GM18511 (cell line): Measurements from ENCODE around the gene SLC46A3.
A peak's percentile ranks its signal among the peaks of the same experiment; 100 is the strongest.
"Not testable (repeated sequence)": the region's sequence is repeated elsewhere in the genome, so short reads cannot be mapped to it uniquely, and the experiment has no call there.

Experiments
- ATAC-seq: cut with Tn5 transposase; IDR thresholded peaks from one replicate; pipeline ENCODE4 v1.9.1; 2021; ENCODE audit warnings: mild to moderate bottlenecking, moderate library complexity; ENCODE audit not compliant: unreplicated experiment

The SLC46A3 gene

GRCh38 chr13:28734906-28735305, 16.1 kb upstream of the SLC46A3 start:
- ATAC-seq: no peak

GRCh38 chr13:28730762-28731161, 12.0 kb upstream of the SLC46A3 start:
- no peak for ATAC-seq

- no peak for ATAC-seq
Observed at GRCh38 chr13:28729541-28729940, 10.8 kb upstream of the SLC46A3 start.

- ATAC-seq: no peak
Observed at GRCh38 chr13:28728642-28729041, 9.9 kb upstream of the SLC46A3 start.

GRCh38 chr13:28725046-28725610, 6.4 kb upstream of the SLC46A3 start:
- no peak for ATAC-seq

- ATAC-seq: no peak
Observed at GRCh38 chr13:28723806-28724205, 5.0 kb upstream of the SLC46A3 start.

GRCh38 chr13:28719227-28720055, 671 bp upstream of the SLC46A3 start:
- peak; percentile 6 for ATAC-seq

GRCh38 chr13:28718196-28718542, 601 bp downstream of the SLC46A3 start:
- peak; percentile 0 for ATAC-seq

GRCh38 chr13:28717170-28717569, 1.6 kb downstream of the SLC46A3 start:
- ATAC-seq: no peak

GRCh38 chr13:28716511-28716910, 2.3 kb downstream of the SLC46A3 start:
- no peak for ATAC-seq

- no peak for ATAC-seq
Observed at GRCh38 chr13:28714651-28715050, 4.1 kb downstream of the SLC46A3 start.

- ATAC-seq: no peak
Observed at GRCh38 chr13:28710161-28710560, 8.6 kb downstream of the SLC46A3 start.

- peak; percentile 99 for ATAC-seq
Observed at GRCh38 chr13:28707629-28708427, 10.9 kb downstream of the SLC46A3 start.

GRCh38 chr13:28705461-28706083, 13.2 kb downstream of the SLC46A3 start:
- no peak for ATAC-seq

GRCh38 chr13:28704919-28705318, 13.9 kb downstream of the SLC46A3 start:
- no peak for ATAC-seq

- no peak for ATAC-seq
Observed at GRCh38 chr13:28704282-28704681, 14.5 kb downstream of the SLC46A3 start.

GRCh38 chr13:28699246-28699645, 19.5 kb downstream of the SLC46A3 start:
- ATAC-seq: no peak

- ATAC-seq: no peak
Observed at GRCh38 chr13:28697441-28697840, 21.3 kb downstream of the SLC46A3 start.

- ATAC-seq: not testable (repeated sequence)
Observed at GRCh38 chr13:28693605-28694491, 24.9 kb downstream of the SLC46A3 start.

- ATAC-seq: no peak
Observed at GRCh38 chr13:28685892-28686291, 32.9 kb downstream of the SLC46A3 start.
